Measurements from ENCODE around the gene BRD7. TPM values are rescaled to one million over a fixed set of nuclear protein-coding genes. Genes with fewer than 3 reads are reported as not detected.

The BRD7 gene
- total RNA-seq, 1 experiment from 2014 or later, result 40.0 TPM

GRCh38 chr16:50331570-50331969 lies 37.2 kb downstream of the BRD7 start:
- no peak for DNase-seq
- peaks cover 7% of the 10 kb centered on the region; the same call in 1 of the 2 replicates for H3K36me3 ChIP-seq (ENCODE audit: low read depth, low read length)
- no peaks in the 10 kb centered on the region for H4K20me1 ChIP-seq (ENCODE audit: low read length)
- no peaks in the 10 kb centered on the region for H3K9me3 ChIP-seq (ENCODE audit: low read length)
- H3K4me3 ChIP-seq (ENCODE audit: low read length), result no peak overlapping the region
- no peak overlapping the region for H3K4me2 ChIP-seq (ENCODE audit: low read length)
- H3K9ac ChIP-seq (ENCODE audit: low read length), result no peak overlapping the region
- H3K4me1 ChIP-seq (ENCODE audit: insufficient read depth, low read length), result no peaks in the 10 kb centered on the region
- no peak overlapping the region for H2AFZ ChIP-seq (ENCODE audit: low read length)
- no peaks in the 10 kb centered on the region for H3K9me2 ChIP-seq (replicated peaks; ENCODE audit: low read length)
- TF ChIP-seq CTCF (conservative IDR thresholded peaks at IDR 0.05; ENCODE audit: low read depth, low read length) (no peak), EZH2phosphoT487 (IDR thresholded peaks at IDR 0.05; ENCODE audit: borderline replicate concordance, low read length) (no peak), EZH2 (IDR thresholded peaks at IDR 0.05; ENCODE audit: low read length, unreplicated experiment) (no peak)
- BruUV-seq (replicated peaks), result no TSS peak
- H3F3A ChIP-seq (ENCODE audit: low read length, unreplicated experiment), result no peaks in the 10 kb centered on the region
- no peaks in the 10 kb centered on the region for H3K79me2 ChIP-seq (ENCODE audit: low read length)
- no peak for ATAC-seq
- ChIA-PET POLR2A (ENCODE audit: unreplicated experiment) (no interaction called here), CTCF (no interaction called here)
- H3K27me3 ChIP-seq (ENCODE audit: low read length), result no peaks in the 10 kb centered on the region
- H3K27ac ChIP-seq (ENCODE audit: low read length), result no peak overlapping the region
- intact Hi-C loops (cut with micrococcal nuclease), result no loop called here

- H3K4me1 ChIP-seq (ENCODE audit: insufficient read depth, low read length), result no peaks in the 10 kb centered on the region
- H3K36me3 ChIP-seq (ENCODE audit: low read depth, low read length), result peaks cover 13% of the 10 kb centered on the region
- H4K20me1 ChIP-seq (ENCODE audit: low read length), result no peaks in the 10 kb centered on the region
- DNase-seq (no peak), ATAC-seq (no peak)
- H3K27me3 ChIP-seq (ENCODE audit: low read length), result no peaks in the 10 kb centered on the region
- no peak overlapping the region for H3K27ac ChIP-seq (ENCODE audit: low read length)
- POLR2A ChIA-PET (ENCODE audit: unreplicated experiment), result no interaction called here
- no peaks in the 10 kb centered on the region for H3K9me3 ChIP-seq (ENCODE audit: low read length)
- H2AFZ ChIP-seq (ENCODE audit: low read length), result no peak overlapping the region
- H3K9me2 ChIP-seq (replicated peaks; ENCODE audit: low read length), result no peaks in the 10 kb centered on the region
- BruUV-seq (replicated peaks), result no TSS peak
- no peak overlapping the region for H3K9ac ChIP-seq (ENCODE audit: low read length)
- TF ChIP-seq EZH2phosphoT487 (IDR thresholded peaks at IDR 0.05; ENCODE audit: borderline replicate concordance, low read length) (no peak), CTCF (conservative IDR thresholded peaks at IDR 0.05; ENCODE audit: low read depth, low read length) (no peak), EZH2 (IDR thresholded peaks at IDR 0.05; ENCODE audit: low read length, unreplicated experiment) (no peak)
- CTCF ChIA-PET, result no interaction called here
- H3K4me2 ChIP-seq (ENCODE audit: low read length), result no peak overlapping the region
- intact Hi-C loops (cut with micrococcal nuclease), result loop anchor here (5.0 to 10.0 kb wide), 3 partner anchors 38 to 115 kb away; partner anchors contain the start of gene BRD7
- H3K4me3 ChIP-seq (ENCODE audit: low read length), result no peak overlapping the region
- no peaks in the 10 kb centered on the region for H3K79me2 ChIP-seq (ENCODE audit: low read length)
- H3F3A ChIP-seq (ENCODE audit: low read length, unreplicated experiment), result no peaks in the 10 kb centered on the region
These were observed 39.2 kb downstream of the BRD7 start for GRCh38 chr16:50329446-50330189.

Measured in PC-3 (cell line).